ENCODE results near the gene AKT2. TPM values are rescaled to one million over a fixed set of nuclear protein-coding genes. Genes with fewer than 3 reads are reported as not detected.

The AKT2 gene
- total and polyA plus RNA-seq, 2 of the 8 experiments (the other 6 are each of a cell fraction or from before 2014, with no cell fraction given) = 151 to 183 TPM

GRCh38 chr19:40322951-40323615 is 37.9 kb upstream of the AKT2 start:
- Histone ChIP-seq H2BK120ac (replicated peaks; ENCODE audit: low read depth, low read length) (no peak overlapping the region), H2BK5ac (ENCODE audit: low read depth, low read length) (no peak overlapping the region), H3K4me1 (replicated peaks in 1 of 4; ENCODE audit: control insufficient read depth in 3 of 4, insufficient read depth in 4 of 4, low read length in 3 of 4) (no peaks in the 10 kb centered on the region), H3K23ac (ENCODE audit: insufficient read length) (no peak overlapping the region), H3K9me3 (ENCODE audit: insufficient read depth in 2 of 2, low read depth in 1 of 2, low read length in 1 of 2) (no peaks in the 10 kb centered on the region), H2BK20ac (ENCODE audit: low read length) (no peak overlapping the region), H3K36me3 (ENCODE audit: control insufficient read depth in 2 of 4, insufficient read depth in 4 of 4, low read length in 3 of 4) (peaks cover 8 to 34% (median 23%) of the 10 kb centered on the region in 4 experiments; a peak in 7 of 8 replicates), H4K20me1 (replicated peaks in 1 of 2; ENCODE audit: control insufficient read depth in 1 of 2, insufficient read depth in 2 of 2, low read length in 2 of 2) (peaks cover 0 to 3% of the 10 kb centered on the region in 2 experiments), H2AFZ (ENCODE audit: low read length) (no peak overlapping the region), H3K4me3 (ENCODE audit: extremely low read depth in 1 of 4, insufficient read depth in 2 of 4, low read depth in 3 of 4, low read length in 4 of 4) (no peak overlapping the region), H3K79me2 (ENCODE audit: control insufficient read depth in 1 of 2, insufficient read depth in 2 of 2, low read length in 2 of 2) (no peaks in the 10 kb centered on the region), H3K27ac (ENCODE audit: low read depth, low read length) (no peak overlapping the region), H3K23me2 (ENCODE audit: low read depth, low read length) (no peaks in the 10 kb centered on the region), H4K91ac (replicated peaks; ENCODE audit: insufficient read length, low read length) (no peak overlapping the region), H3K14ac (ENCODE audit: insufficient read length) (no peak overlapping the region), H3K9ac (replicated peaks in 1 of 4; ENCODE audit: extremely low read depth in 1 of 4, low read depth in 3 of 4, low read length in 3 of 4) (no peak overlapping the region), H2BK15ac (ENCODE audit: low read length) (no peak overlapping the region), H4K5ac (ENCODE audit: insufficient read length, low read depth, low read length) (no peak overlapping the region), H3K18ac (ENCODE audit: extremely low read depth, low read length) (no peak overlapping the region), H3K56ac (replicated peaks; ENCODE audit: insufficient read length, low read depth, low read length) (no peak overlapping the region), H3K4me2 (ENCODE audit: insufficient read depth in 1 of 2, low read depth in 2 of 2, low read length in 2 of 2) (no peak overlapping the region), H3K27me3 (replicated peaks in 1 of 4; ENCODE audit: control insufficient read depth in 3 of 4, extremely low read depth in 1 of 4, insufficient read depth in 3 of 4, low read length in 3 of 4) (no peaks in the 10 kb centered on the region; a peak in 1 of 7 replicates), H2BK12ac (ENCODE audit: low read depth, low read length) (no peak overlapping the region), H3K79me1 (ENCODE audit: low read depth, low read length) (no peaks in the 10 kb centered on the region), H2AK5ac (ENCODE audit: low read depth, low read length) (no peak overlapping the region), H3K4ac (replicated peaks; ENCODE audit: insufficient read length, low read depth, low read length) (no peak overlapping the region), H4K8ac (ENCODE audit: extremely low read depth, insufficient read depth, low read length) (no peak overlapping the region)
- ChIA-PET POLR2A (ENCODE audit: partially characterized antibody) (no interaction called here), CTCF (ENCODE audit: partially characterized antibody) (interaction anchor here (0.9 to 1.4 kb wide), 4 partner anchors 10 to 20 kb away, joined by 4 to 5 read pairs (median 4); no protein-coding TSS in a partner anchor)
- FAIRE-seq (no peak), DNase-seq (ENCODE audit: low read depth in 1 of 2, low spot score in 2 of 2) (no peak)
- WGBS, 2 experiments (ENCODE audit: extremely low coverage in 1 of 2, insufficient coverage in 1 of 2, insufficient read length in 1 of 2, insufficient replicate concordance in 2 of 2, low coverage in 1 of 2, low lambda C conversion rate in 2 of 2, missing lambda C conversion rate in 1 of 2) = 93% methylated on average over 15 of the region's 15 CpGs; no CpG with 5 or more reads in 1 of the 2 experiments
- no peak for TF ChIP-seq BACH1 (IDR thresholded peaks at IDR 0.05; ENCODE audit: low read length)
- TF ChIP-seq KDM4A (IDR thresholded peaks at IDR 0.05; ENCODE audit: low read depth, low read length, severe bottlenecking) = no peak
- TF ChIP-seq CBX8 (IDR thresholded peaks at IDR 0.05; ENCODE audit: borderline replicate concordance, low read depth, low read length) = no peak
- TF ChIP-seq CREB1 (IDR thresholded peaks at IDR 0.05) = no peak
- no peak for TF ChIP-seq BCL11A (IDR thresholded peaks at IDR 0.05; ENCODE audit: low read depth in 2 of 2, low read length in 2 of 2)
- no peak for TF ChIP-seq GTF2F1 (IDR thresholded peaks at IDR 0.05; ENCODE audit: borderline replicate concordance, low read depth, low read length)
- TF ChIP-seq CBX5 (IDR thresholded peaks at IDR 0.05; ENCODE audit: low read depth, low read length) = no peak
- no peak for TF ChIP-seq E2F6 (IDR thresholded peaks at IDR 0.05)
- no peak for TF ChIP-seq SIRT6 (IDR thresholded peaks at IDR 0.05; ENCODE audit: low read length)
- no peak for TF ChIP-seq TEAD4 (IDR thresholded peaks at IDR 0.05; ENCODE audit: low read depth, low read length)
- no peak for TF ChIP-seq SRF (IDR thresholded peaks at IDR 0.05; ENCODE audit: low read depth, low read length)
- no peak for TF ChIP-seq POU5F1 (IDR thresholded peaks at IDR 0.05; ENCODE audit: low read depth, low read length)

Measured in H1 (cell line).